GM18502 (cell line): ENCODE results near the gene PPP2CA.
A peak's percentile ranks its signal among the peaks of the same experiment; 100 is the strongest.
"Not testable (repeated sequence)": the region's sequence is repeated elsewhere in the genome, so short reads cannot be mapped to it uniquely, and the experiment has no call there.

Experiments used
- ATAC-seq: cut with Tn5 transposase; IDR thresholded peaks from one replicate; pipeline ENCODE4 v1.9.1; 2021; ENCODE audit warnings: mild to moderate bottlenecking; ENCODE audit not compliant: unreplicated experiment, poor library complexity

The PPP2CA gene

DNA sequence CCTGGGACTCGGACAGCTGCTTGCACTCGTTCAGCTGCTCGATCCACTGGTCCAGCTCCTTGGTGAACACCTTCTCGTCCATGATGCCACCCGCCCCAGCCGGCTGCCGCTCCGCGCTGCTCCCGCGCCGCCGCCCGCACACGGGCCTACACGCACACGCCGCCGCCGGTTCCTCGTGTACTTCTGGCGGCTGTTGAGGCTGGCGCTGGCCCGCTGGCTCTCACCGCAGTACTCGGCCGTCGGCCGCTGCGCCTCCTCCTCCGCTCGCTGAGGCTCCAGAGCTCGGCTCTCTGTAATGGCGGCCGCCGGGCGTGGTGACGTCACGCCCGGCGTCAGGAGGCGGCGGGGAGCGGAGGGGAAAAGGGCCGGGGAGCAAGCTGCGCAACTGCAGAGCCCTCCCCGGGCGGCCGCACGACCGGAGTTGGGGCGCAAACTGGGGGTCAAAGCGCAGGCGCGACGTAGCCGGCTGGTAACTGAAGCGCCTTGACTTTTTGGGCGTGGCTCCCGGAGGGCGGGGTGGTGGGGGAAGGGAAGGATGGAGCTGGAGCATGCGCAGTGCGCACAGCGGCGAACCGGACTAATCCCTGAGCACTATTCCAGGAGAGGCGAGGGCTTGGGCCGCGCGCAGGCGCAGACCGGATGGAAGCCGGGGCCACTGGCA, at the start of gene PPP2CA:
Gene PPP2CA, minus strand, starts transcription at position 294 of the 661 bp plus-strand sequence. Its CDS starts 212 bp downstream, at position 82.
- ATAC-seq, result peak; percentile 84

DNA sequence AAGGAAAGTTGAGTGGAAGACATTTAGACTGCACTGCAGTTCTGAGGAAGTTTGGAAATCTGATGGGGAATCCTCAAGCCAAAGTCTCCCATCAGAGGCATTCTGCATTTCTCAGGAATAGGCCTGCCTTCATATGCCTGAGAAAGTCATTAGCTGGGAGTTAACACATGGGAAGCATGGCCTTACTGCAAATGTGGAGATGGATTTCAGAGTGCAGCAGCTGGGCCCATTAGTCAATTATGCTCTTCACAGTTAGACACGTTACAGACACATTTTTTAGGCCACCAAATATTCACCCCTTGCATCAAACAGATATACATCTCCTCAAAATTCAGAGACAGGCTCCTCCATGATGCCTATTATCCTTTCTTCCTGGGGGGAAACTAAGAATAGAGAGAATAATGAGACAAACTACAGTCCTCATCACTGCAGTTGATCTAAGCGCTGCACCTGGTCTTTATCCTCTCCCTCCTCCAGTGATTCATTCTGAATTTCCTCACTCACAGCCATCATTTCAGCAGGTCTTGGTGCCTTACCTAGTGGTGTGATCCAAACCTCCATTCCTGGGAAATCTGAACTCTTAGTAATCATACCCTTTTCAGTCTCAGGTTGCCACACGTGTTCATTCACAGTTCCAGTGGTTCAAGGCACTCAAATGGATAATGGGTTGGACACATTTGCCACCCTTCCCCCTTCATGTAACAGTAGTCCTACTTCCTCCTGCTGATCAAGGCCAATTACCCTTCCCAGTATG, 47.9 kb upstream of the PPP2CA start:
- no peak for ATAC-seq

GRCh38 chr5:134271059-134271458, 45.2 kb upstream of the PPP2CA start:
- no peak for ATAC-seq

DNA sequence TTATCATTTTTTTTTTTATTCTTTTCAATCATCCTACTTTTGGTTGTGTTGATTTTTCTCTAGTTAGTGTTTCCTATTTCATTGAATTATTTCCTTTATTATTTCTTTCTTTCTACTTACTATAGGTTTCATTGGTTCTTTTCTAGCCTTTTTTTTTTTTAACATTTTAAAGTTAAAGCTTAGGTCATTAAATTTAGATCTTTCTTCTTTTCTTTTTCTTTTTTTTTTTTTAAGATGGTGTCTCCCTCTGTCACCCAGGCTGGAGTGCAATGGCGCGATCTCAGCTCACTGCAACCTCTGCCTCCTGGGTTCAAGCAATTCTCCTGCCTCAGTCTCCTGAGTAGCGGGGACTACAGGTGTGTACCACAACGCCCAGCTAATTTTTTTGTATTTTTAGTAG, 43.0 kb upstream of the PPP2CA start:
- no peak for ATAC-seq

GRCh38 chr5:134268019-134268601, 42.2 kb upstream of the PPP2CA start:
- no peak for ATAC-seq

GRCh38 chr5:134267366-134268018, 41.6 kb upstream of the PPP2CA start:
- ATAC-seq, result no peak

DNA sequence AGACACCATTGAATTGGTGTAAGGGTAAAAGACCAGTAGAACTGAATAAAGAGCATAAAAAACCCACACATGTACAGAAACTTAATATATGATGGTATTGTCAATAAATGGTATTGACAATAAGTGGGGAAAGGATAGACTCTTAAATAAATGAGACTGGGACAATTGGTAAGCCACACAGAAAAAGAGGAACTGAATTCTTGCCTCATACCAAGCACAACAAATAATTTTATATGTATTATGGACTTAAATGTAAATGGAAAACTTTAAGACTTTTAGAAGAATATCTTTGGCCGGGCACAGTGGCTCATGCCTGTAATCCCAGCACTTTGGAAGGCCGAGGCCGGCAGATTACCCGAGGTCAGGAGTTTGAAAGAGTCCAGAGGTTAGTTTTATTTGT, 37.9 kb upstream of the PPP2CA start:
- ATAC-seq, result no peak

DNA sequence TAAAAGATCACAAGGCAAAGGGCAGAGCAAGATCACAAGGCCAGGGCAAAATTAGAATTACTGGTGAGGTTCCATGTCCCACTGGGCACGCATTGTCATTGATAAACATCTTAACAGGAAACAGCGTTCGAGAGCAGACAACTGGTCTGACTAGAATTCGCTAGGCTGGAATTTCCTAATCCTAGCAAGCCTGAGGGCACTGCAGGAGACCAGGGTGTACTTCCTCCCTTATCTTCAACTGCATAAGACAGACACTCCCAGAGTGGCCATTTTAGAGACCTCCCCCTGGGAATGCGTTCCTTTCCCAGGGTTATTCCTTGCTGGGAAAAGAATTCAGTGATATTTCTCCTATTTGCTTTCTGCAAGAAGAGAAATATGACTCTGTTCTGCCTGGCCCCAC, 36.8 kb upstream of the PPP2CA start:
- ATAC-seq, result not testable (repeated sequence)

DNA sequence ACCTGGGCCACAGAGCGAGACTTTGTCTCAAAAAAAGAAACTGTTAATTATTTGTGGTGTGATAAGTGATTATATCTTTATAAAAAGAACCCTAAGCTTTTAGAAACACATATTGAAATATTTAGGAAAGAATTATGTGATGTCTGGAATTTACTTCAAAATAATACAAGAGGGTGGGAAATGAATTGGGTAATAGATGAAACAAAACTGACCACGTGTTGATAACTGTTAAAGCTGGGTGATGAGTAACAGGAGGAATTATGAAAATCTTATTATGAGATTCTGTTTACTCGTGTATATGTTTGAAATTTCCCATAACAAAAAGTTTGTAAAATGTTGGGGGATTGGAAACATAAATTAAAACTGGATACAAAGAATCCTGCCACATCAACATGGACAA, 33.0 kb upstream of the PPP2CA start:
- no peak for ATAC-seq

DNA sequence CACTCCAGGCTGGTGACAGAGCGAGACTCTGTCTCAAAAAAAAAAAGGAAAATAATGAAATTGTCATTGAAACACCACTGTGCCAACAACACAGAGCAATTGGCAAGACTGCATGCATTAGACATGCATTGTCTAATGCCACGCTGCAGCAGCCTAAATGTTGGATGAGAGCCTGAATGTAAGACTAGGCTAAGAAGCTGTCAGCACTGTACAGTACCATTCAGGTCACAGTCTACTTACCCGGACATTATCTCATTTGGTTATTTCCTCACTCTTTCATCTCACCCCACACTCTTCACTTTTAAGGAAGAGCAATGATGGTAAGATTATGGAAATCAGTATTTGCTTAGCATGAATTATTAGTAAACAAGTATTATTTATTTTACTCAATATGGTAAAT, 31.3 kb upstream of the PPP2CA start:
- ATAC-seq, result no peak

GRCh38 chr5:134255418-134256150, 29.7 kb upstream of the PPP2CA start:
- ATAC-seq, result no peak

GRCh38 chr5:134253368-134254153, 27.7 kb upstream of the PPP2CA start:
- not testable (repeated sequence) for ATAC-seq

DNA sequence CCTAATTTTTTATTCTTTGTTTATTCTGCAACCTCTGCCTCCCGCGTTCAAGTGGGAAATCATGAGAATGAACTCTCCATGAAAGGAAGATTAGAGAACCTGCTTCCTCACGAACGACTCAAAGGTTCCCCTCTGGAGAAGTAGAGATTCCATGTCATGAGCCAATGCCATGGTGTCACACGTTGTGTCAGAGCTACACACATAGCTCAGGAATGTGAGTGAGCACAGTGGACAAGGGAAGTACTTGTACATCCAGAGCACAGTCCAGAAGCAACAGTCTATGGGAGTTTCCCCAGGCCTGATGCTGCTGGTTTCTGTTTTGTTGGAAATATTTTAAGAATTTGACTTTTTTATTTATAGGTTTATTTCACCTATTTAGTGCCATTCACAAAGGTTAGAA, 26.8 kb upstream of the PPP2CA start:
- ATAC-seq, result no peak

- no peak for ATAC-seq
Measured at GRCh38 chr5:134250949-134251348, 25.1 kb upstream of the PPP2CA start.

DNA sequence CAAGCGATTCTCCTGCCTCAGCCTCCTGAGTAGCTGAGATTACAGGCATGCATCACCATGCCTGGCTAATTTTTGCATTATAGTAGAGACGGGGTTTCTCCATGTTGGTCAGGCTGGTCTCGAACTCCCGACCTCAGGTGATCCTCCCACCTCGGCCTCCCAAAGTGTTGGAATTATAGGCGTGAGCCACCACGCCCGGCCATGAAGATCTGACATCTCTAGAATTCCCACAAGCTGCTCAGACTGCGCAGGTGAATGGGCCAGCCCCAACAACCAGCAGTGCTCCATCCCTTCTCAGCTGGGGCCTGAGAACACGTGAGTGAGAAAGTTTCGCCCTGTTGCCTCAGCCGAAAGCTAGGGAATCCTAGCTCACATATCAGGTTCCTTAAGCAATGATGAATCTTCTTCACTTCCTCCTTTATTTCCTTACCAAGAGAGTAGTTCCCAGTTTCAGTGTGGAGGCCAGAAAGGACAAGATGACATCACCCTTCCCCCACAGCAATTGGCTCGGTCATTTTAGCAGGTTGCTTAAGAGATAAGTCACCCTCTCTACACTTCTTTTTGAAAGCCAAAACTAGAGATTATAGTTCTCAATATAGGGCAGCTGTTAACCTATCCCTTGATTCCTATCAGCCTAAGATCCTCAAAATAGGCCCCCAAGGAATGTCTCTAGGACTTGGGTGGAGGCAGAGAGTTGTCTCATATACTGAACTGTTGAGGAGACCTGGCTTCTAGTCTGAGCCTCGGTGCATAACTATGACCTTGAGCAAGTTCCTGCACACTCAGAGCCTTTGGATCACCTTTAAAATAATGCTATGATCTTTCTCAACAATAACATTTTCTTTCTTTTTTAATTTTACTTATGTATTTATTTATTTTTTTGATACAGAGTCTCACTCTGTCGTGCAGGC, 23.9 kb upstream of the PPP2CA start:
- ATAC-seq, result no peak

DNA sequence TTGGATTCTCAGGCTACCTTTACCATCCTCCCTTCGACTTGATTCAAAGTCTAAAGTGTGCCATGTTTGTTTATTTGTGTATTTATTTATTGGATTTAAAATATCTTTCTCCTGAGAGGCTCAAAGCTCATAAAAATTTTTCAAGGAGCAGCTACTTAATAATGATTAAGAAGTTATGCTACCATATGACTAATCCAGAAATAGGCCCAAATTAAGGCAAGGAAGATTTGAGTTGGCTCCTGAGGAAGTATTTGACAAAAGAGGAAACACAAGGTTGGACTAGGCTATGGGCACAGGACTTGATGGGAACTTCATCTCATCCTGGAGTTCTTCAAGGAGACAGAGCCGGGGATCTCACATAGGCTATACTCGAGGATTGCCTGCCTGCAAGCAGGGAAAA, 22.4 kb upstream of the PPP2CA start:
- ATAC-seq, result no peak

GRCh38 chr5:134247428-134248224, 21.8 kb upstream of the PPP2CA start:
- ATAC-seq, result no peak
